DMS79 (cell line): Measurements from ENCODE around the gene SLC31A1.
"Not testable (repeated sequence)": the region's sequence is repeated elsewhere in the genome, so short reads cannot be mapped to it uniquely, and the experiment has no call there.

Experiments used
- DNase-seq: peaks from one replicate; lab custom pipeline; 2025; lab: John Stamatoyannopoulos, UW

SLC31A1 gene

GRCh38 chr9:113220467-113221002 is 809 bp upstream of the SLC31A1 start:
- no peak for DNase-seq

DNA sequence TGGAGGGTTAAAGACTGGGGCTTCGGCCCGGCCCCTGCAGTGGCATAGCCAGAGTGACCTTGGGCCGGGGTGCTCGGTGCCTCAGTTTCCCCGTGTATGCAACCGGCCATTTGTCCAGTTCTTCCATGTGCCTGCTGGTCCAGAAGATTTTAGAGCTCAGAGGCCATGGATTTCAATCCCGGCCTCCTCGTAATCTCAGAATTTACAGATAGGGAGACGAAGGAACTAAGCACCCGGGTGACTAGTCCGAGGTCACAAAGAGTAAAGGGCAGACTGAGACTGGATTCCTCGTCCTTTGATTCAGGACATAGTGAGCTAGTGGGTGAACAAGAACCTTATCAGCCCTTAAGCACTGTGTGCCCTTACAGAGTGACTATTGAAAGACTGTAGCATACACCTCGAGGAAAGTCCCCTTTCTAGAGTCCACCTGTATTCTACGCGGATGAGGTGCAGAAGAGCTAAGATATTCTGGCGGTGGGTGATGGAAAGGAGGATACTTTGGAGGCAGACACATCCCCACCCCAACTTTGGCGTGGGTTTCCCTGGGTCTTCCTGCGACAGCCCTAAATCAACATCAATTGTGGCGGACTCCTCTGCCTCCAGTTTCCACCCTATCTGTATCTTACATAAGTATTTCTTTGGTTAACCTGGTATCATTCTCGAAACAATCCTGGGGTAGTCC is 597 bp downstream of the SLC31A1 start:
- DNase-seq: no peak

- DNase-seq: no peak
These were observed 1.1 kb downstream of the SLC31A1 start for GRCh38 chr9:113222482-113222841.

DNA sequence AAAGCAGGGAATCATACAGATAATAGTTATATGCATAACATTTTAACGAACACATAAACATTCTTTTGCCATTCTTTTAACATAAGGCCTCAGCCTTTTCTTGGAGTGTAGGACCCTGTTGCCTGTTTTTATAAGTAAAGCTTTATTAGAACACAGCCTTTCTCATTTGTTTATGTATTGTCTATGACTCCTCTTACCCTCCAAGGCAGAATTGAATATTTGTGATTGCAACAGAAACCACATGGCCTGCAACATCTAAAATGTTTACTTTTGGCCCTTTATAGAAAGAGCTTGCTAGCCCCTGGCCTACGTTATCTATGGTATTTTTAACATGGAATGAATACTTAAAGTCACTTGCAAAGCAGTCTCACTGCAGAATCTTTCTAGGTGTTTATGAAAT is 2.6 kb downstream of the SLC31A1 start:
- DNase-seq: no peak

DNA sequence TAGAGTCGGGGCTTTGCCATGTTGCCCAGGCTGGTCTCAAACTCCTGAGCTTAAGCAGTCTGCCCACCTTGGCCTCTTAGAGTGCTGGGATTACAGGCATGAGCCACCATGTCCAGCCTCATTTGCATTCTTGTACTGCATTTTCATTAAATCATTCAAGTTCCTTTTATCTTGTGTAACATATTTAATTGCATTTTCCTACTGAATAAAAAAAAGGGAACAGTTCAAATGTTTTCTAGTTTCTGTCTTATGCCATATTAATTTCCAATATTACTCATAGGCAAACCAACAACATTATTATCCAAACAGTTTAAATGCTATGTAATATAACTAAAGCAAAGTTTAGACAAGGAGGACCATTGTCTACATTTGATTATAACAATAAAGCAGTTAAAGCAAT is 6.1 kb downstream of the SLC31A1 start:
- DNase-seq: no peak

- DNase-seq: no peak
These were observed 6.9 kb downstream of the SLC31A1 start for GRCh38 chr9:113228130-113228665.

- DNase-seq: no peak
These were observed 10.4 kb downstream of the SLC31A1 start for GRCh38 chr9:113231701-113232100.

DNA sequence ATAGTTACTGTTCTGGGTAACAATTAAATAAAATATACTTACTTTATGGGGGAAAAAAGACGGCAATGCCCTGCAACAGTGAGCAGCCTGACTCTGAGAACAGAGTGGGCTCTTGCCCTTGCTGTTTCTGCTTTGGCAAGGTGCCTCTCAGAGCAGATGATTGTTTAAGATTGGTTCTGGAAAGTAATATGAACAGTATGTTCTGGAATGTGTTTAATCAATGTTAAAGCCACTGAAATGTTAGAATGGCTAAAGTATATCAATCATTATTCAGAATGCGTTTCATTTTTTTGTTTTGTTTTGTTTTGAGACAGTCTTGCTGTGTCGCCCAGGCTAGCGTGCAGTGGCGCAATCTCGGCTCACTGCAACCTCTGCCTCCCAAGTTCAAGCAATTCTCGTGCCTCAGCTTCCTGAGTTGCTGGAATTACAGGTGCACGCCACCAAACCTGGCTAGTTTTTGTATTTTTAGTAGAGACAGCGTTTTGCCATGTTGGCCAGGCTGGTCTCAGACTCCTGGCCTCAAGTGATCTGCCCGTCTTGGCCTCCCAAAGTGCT is 14.4 kb downstream of the SLC31A1 start:
- DNase-seq: not testable (repeated sequence)

DNA sequence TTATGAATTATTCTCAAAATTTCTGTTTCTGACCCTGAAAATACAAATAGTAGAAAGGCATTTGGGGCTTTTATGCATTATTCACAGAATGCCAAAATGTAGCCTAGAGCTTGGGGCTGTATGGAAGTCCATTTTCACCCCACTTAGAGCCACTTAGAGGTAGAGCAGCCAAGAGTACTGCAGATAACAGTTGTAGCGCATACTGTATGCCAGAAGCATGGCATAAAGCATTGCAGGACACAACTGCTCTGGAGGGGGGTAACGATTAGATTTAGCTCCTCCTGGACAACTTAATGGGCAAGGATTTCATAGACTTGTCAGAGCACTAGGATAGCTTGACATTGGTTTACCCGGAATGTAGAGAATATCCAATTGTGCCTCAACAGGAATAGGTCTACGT is 15.7 kb downstream of the SLC31A1 start:
- no peak for DNase-seq

GRCh38 chr9:113238202-113238858 is 17.0 kb downstream of the SLC31A1 start:
- DNase-seq: no peak

DNA sequence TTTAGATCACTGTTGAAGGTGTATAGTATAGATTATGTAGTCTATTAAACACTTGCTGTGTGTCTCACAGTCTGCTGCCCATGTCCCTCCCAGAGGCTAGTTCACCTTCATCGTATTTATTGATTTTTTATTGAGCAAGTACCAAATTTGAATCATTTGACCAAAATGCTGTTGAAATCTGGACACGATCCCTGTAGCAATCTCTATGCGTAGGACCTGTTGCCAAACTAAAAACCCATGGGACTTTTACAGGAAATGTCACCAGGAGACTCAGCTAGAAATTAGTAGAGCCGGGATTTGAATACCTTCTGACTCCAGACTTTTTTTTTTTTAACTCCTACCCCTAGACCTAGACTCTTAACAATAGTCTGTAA is 17.5 kb downstream of the SLC31A1 start:
- no peak for DNase-seq

DNA sequence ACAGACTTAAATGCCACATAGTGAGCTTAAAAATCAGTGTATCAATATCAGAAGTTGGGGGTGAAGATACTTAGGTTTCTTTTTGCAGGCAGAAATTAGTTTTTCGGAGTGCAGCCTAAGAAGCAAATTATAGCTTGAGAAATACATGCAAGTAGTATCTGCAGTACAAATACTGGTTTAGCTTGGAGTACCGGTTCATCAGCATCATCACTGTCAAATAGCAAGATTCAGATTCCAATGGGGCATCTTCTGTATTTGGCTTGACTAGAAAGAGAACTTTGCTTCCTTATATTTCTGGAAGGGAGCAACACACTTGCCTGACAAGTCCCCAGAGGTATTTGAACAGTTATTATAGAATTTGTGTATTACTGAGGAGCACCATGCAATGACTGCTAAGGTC is 19.8 kb downstream of the SLC31A1 start:
- DNase-seq: no peak

DNA sequence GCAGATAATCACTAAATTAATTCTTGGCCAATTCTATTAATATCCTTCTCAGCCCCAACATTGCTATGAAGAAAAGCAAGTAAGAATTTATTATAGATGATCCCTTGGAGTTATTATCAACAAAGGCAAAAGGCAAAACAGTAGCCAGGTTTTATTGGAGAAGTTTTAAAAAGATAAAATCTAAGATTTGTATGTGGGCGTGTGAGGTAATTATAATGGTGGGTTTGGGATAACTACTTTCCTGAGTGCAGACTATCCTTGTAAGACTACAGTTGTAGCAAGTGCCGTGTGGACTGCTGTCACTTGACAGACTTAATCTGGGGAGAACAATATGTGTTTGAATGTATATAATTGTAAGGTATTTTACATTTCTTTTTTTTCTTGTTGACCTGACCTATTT is 23.2 kb downstream of the SLC31A1 start:
- DNase-seq: no peak

DNA sequence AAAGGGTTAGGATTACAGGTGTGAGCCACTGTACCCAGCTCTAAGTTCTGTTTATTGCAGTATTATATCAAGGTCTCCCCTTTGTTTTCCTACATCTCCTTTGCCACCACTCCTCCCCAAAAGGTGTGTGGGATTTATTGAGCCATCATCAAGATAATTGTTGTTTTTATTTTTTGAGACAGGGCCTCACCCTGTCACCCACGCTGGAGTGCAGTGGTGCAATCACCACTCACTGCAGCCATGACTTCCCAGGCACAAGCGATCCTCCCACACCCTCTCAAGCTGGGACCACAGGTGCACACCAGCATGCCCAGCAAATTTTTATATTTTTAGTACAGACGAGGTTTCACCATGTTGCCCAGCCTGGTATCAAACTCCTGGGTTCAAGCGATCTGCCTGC is 24.6 kb downstream of the SLC31A1 start:
- no peak for DNase-seq

GRCh38 chr9:113246928-113247327 is 25.6 kb downstream of the SLC31A1 start:
- DNase-seq: no peak

DNA sequence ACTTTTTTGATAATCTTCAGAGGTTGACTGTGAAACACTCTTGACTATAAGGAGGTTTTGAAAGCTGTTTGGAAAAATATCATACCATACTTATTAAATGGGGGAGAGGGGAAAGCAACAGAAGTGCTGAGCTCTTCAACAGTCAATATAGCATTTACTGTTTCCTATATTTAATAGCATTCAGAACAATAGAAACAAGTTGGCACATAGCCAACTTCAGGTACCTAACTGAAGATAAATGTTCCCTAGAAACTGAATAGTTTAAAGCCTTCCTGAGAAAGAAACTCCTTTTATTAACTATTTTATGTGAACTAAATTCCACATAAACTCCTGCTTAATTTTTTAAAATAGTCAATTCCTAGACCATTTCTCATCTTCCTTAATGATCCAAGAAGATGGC is 26.3 kb downstream of the SLC31A1 start:
- DNase-seq: no peak

DNA sequence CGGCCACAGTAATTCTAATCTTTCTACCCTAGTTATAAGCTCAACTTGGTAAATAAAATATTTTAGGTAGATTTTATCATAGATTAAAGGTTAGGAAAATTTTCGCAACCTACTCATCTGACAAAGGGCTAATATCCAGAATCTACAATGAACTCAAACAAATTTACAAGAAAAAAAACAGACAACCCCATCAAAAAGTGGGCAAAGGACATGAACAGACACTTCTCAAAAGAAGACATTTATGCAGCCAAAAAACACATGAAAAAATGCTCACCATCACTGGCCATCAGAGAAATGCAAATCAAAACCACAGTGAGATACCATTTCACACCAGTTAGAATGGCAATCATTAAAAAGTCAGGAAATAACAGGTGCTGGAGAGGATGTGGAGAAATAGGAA is 28.3 kb downstream of the SLC31A1 start:
- DNase-seq: not testable (repeated sequence)

GRCh38 chr9:113250807-113251206 is 29.5 kb downstream of the SLC31A1 start:
- DNase-seq: no peak

GRCh38 chr9:113254991-113255390 is 33.6 kb downstream of the SLC31A1 start:
- DNase-seq: no peak

DNA sequence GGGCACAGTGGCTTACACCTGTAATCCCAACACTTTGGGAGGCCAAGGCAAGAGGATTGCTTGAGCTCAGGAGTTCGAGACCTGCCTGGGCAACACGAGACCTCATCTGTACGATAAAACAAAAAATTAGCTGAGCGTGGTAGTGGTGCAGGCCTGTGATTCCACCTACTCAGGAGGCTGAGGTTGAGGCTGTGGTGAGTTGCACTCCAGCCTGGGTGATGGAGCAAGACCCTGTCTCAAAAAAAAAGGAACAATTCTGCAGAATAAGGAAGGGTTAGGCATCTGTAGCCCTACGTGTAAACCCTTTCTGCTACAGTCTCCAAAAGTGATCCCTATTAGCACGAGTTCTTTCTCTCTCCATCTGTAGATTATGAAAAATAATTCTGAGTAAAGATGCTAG is 34.1 kb downstream of the SLC31A1 start:
- DNase-seq: no peak

- no peak for DNase-seq
These were observed 36.5 kb downstream of the SLC31A1 start for GRCh38 chr9:113257863-113258262.

GRCh38 chr9:113258282-113258681 is 36.9 kb downstream of the SLC31A1 start:
- no peak for DNase-seq
